ENCODE data around the gene FANCI.
A peak's percentile ranks its signal among the peaks of the same experiment; 100 is the strongest.

The FANCI gene

GRCh38 chr15:89361451-89362202, 117.8 kb downstream of the FANCI start:
- DNase-seq (ENCODE audit: low spot score): peak; percentile 57

GRCh38 chr15:89362203-89363101, 118.7 kb downstream of the FANCI start:
- peak; percentile 90 for DNase-seq (ENCODE audit: low spot score)

GRCh38 chr15:89363133-89363532, 119.4 kb downstream of the FANCI start:
- DNase-seq (ENCODE audit: low spot score): no peak

- DNase-seq (ENCODE audit: low spot score): no peak
Observed at GRCh38 chr15:89363770-89364169, 120.0 kb downstream of the FANCI start.

DNA sequence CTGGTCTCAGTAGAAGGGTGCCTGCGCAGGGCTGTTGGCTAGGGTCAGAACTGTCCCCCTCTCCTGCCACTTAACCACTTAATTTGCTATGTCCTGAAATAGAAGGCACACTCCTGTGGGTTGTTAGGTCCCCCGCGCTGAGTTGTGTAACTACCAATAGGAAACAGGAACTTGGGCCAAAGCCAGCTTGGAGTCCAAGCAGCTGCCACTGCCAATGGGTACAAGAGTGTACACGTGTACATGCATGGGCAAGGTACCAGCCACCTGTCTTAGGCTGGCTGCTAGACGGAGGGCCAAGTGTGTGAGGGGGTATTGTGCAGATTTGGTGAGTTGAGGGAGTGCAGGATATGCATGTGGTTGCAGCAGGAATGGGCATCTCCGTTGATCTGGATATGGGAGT, 120.6 kb downstream of the FANCI start:
- no peak for DNase-seq (ENCODE audit: low spot score)

DNA sequence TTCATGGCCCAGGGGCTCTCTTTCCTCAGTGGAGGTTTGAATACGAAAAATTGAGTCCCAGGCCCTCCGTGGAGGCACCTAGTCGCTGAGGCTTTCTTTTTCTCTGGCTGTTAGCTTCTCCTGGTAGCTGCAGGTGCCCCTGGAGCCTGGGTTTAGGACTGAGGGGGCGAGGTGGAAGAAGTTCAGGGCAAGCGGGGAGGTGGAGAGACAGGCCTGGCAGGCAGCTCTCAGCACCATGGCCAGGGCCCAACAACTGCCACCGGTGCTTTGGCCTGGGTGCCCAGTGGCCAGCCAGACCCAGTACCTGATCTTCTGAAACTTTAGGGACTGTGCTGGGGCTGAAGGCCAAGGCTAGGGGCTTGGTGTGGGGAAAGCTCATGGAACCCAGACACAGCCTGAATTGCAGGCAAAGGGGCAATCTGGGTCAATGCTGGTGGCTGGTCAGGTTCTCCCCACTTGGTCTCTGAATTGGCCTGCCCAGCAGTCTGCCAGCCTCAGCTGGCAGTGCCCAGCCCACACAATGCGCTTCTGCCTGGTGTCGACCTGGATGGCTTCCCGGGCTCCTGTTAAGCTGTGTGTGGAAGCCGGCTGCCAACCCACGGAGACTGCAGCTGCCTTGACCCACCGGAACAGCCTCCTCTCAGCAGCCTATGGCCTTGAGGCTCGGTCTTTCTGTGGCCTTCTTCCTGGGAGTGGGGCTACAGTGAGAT, 121.1 kb downstream of the FANCI start:
- no peak for DNase-seq (ENCODE audit: low spot score)

DNA sequence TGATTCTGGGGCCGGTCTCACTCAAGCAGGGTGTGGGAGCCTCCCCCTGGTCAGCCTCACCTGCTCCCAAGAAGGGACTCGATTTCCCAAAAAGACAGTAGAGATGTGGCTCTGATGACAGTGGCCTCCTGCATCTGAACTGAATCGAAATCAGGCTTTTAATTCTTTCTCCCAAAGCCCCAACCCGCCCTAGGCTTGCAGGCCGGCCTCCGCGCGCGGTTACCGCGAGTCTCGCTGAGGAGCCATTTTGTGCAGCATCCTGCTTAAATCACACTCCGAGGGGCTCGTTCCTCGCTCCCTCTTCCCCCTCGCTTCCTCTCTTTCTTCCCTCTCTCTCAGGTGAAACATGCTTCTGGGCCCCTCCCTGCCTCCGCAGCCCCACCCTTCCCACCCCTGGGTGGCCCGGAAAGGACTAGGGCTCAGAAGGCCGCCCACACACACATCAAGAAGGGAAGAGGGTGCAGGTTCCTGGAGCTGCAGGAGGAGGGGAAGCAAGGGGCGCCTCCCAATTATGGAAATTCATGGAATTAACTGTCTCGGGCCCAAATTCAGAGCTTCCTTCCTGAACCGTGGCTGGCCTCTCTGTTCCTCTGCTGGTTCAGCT, 121.8 kb downstream of the FANCI start:
- no peak for DNase-seq (ENCODE audit: low spot score)

Data from D341Med (cell line).